Central memory CD4-positive, alpha-beta T cell (primary cell): Measurements from ENCODE around the gene DPH1.

Experiments
- DNase-seq: peaks from one replicate; pipeline ENCODE4 v3.0.0; 2022

Gene DPH1

GRCh38 chr17:2062571-2063183 is 32.7 kb downstream of the DPH1 start:
- DNase-seq, result no peak

- DNase-seq, result no peak
These were observed 33.6 kb downstream of the DPH1 start for GRCh38 chr17:2063261-2064146.

- DNase-seq, result no peak
These were observed 34.2 kb downstream of the DPH1 start for GRCh38 chr17:2064147-2064489.

- DNase-seq, result no peak
These were observed 34.6 kb downstream of the DPH1 start for GRCh38 chr17:2064520-2064971.

- DNase-seq, result no peak
These were observed 35.2 kb downstream of the DPH1 start for GRCh38 chr17:2064980-2065785.

GRCh38 chr17:2065949-2066400 is 36.0 kb downstream of the DPH1 start:
- DNase-seq, result no peak

DNA sequence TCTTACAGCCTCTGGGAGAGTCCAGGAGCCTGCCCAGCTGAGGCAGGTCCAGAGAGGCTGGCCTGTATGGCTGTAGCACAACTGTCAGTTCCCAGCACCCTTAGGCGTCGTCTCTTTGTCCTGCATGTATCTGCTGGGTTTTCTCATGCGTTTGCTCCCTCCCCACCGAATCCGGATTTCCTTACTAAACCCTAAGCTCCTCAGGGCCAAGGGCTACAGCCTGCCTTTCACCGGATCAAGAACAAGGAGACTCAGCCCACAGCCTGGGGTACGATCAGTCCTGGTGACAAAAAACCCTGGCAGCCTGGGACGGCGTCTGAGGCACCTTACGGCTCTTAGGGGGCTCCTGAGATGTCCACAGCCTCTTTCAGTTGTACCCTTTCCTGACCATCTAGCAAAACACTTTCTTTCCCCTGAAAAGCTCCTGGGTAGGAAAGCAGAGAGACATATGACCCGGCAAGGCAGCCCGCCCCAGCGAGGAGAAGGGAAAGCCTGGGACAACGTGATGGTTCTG is 37.2 kb downstream of the DPH1 start:
- no peak for DNase-seq

DNA sequence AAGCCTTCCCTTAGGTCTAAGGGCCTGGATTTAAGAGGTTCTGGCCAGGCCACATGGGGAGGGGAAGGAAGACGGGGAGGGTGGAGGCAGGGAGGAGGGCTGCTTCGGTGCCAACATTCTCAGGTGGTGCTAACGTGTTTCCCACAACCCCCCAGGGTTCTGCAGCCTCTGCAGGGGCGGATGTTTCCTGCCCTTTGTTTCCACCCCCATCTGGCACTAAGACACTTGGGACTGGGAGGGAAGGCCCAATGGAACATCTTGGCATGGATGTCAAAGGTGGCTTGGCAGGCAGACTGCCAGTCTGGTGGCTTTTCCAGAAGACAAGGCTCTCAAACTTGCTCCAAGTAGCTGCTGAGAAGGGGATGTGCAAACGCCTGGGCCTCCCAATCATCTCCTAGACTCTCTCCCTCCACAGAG is 37.7 kb downstream of the DPH1 start:
- DNase-seq, result no peak

DNA sequence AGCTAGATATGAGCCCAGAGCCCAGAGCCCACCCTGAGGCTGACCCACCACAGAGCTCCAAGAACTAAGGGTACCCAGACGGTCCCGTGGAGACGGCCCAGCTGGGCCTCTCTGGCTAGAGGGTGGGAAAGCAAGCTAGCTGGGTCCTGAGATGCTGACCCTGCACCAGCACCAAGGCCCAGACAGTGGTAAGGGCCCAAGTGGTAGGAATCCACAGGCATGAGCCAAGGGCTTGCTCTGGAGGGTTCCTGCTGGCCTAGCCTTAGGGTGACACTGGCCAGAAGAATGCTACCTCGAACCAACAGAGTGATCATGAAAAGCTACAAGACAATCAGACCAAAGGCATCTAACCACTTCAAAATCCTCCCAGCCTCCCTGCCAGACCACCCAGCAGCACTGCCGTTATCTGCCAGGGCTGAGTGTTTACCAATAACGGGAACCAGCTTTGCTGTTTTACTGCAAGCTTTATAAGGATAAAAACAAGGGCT is 38.1 kb downstream of the DPH1 start:
- DNase-seq, result no peak

- no peak for DNase-seq
These were observed 38.6 kb downstream of the DPH1 start for GRCh38 chr17:2068519-2069051.

- no peak for DNase-seq
These were observed 40.5 kb downstream of the DPH1 start for GRCh38 chr17:2070241-2071023.

DNA sequence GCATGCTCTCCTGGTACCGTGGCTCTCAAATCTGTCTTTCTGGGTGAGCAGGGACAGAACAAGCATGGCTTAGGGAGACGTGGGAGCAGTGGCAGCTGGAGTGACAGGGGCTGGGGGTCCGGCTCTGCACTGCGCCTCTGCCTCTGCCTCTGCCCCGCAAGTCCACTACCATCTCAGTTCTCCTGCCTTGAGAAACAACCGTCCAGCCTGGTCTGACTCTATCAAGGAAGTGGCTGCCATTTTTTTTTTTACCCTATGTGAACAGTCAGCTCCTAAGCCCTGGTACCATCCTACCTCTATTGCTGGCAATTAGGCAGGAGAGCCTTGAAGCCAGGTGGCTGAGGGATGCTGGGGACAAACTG is 41.1 kb downstream of the DPH1 start:
- no peak for DNase-seq

DNA sequence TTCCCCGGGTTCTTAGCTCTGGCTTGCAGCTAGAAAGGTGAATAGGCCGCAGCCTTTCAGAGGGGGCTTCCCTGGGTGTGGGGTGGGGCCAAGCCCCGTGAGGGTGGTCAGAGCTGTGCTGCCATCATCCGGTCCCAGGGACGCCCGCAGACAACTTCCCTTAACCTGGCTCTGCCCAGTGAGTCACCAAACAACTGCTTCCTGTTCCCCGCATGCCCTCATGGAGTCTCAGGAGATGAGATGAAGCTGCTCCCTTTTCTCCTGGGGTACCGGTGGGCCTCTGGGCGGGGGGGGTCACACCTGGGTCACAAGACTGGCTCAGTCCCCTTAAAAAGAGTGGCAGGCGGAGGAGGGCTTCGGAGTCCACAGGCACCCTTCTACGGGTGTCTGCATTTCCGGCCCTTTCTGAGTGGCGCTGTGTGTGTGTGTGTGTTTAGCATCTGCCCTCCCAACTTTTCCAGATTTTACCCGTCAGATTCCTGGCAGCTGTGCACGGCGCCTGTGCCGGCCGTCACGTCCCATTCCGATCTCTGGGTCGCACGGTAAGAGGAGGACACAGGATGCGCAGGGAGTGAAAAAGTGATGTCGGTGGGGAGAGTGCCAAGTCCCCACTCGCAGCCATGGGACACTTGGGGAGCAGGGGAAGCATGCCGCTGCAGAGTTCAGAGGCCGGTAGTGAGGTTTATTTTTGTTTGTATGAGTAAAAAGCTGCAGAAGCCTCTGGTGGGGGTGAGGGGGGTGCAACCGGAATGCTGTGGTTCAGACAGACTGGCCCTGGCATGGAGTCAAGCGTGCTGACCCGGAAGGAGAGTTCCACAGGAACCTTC is 41.7 kb downstream of the DPH1 start:
- DNase-seq, result no peak

DNA sequence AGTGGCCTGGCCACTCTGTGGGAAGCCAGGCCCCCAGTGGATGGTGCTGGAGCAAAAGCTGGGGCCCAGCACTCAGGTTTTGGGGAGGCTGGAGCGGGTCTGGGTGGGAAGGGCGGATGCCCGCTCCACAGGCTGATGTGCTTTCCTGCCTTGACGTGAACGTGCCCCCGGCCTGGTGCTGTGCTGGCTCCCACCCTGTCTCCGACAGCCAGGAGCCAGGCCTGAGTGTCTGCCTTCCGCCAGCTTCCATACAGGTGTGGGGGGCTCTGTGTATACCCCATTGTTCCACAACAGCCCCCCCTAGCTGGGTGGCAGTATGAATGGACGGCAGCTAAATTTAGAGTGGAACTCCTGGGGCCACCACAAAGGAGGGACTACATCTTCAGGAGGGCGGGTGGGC is 45.0 kb downstream of the DPH1 start:
- DNase-seq, result no peak

GRCh38 chr17:2075336-2076086 is 45.6 kb downstream of the DPH1 start:
- DNase-seq, result no peak

- DNase-seq, result no peak
These were observed 46.4 kb downstream of the DPH1 start for GRCh38 chr17:2076087-2076984.

GRCh38 chr17:2077040-2077439 is 47.1 kb downstream of the DPH1 start:
- DNase-seq, result no peak

DNA sequence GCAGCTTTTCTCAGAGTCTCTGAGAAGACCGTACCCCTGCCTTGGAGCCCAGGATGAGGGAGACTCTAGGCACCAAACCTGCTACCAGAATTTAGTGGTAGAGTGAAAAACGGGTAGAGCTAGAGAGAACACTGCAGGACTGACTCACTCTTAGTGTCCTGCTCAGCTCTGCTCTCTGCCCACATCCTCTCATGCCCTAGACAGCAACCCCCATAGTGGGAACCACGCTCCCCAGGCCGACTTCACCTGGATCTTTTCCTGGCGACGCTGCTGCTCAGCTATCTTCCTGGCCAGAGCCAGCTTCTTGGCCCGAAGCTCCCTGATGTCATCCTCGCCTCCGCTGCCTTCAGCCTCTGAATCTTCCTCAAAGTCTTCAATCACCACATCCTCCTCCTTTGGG is 51.6 kb downstream of the DPH1 start:
- DNase-seq, result no peak
